K562 (cell line): Measurements from ENCODE around the gene DCUN1D3. TPM values are rescaled to one million over a fixed set of nuclear protein-coding genes. Genes with fewer than 3 reads are reported as not detected.

Source experiments
- ATF7 ChIP-seq: fragments of 450-650 bp; IDR thresholded peaks from 2 replicates; pipeline ENCODE4 v1.7.1; 2014; ENCODE audit warnings: mild to moderate bottlenecking, moderate library complexity
- CXXC5 ChIP-seq: fragments of 250-450 bp; sonication (Bioruptor Pico); IDR thresholded peaks from 2 replicates; pipeline ENCODE4 v1.8.0; 2022; ENCODE audit warnings: inconsistent platforms, mild to moderate bottlenecking, moderate library complexity
- OTX1 ChIP-seq: fragments of 450-650 bp; formaldehyde crosslinking; IDR thresholded peaks from 2 replicates; pipeline ENCODE4 v1.4.0; 2022; ENCODE audit warnings: mild to moderate bottlenecking
- RBM39 ChIP-seq: fragments of 200-400 bp; formaldehyde crosslinking; optimal IDR thresholded peaks from 2 replicates; pipeline ENCODE3; 2018; ENCODE audit warnings: low read depth, low read length
- SAFB ChIP-seq: fragments of 200-400 bp; formaldehyde crosslinking; IDR thresholded peaks from 2 replicates; pipeline ENCODE4 v1.6.1; 2017; ENCODE audit warnings: low read depth, low read length, borderline replicate concordance
- SUPT5H ChIP-seq: fragments of 450-650 bp; IDR thresholded peaks from 2 replicates; pipeline ENCODE4 v1.6.1; 2016
- ZBTB1 ChIP-seq: sonication (generic); formaldehyde crosslinking; IDR thresholded peaks from 2 replicates; pipeline ENCODE4 v1.8.1; 2023; ENCODE audit warnings: missing genetic modification reagents, low read depth, mild to moderate bottlenecking, borderline replicate concordance
- ZFP36 ChIP-seq: fragments of 150-350 bp; IDR thresholded peaks from 2 replicates; pipeline ENCODE4 v1.6.1; 2018; ENCODE audit warnings: low read length, low read depth; ENCODE audit not compliant: partially characterized antibody
- ZSCAN29 ChIP-seq: fragments of 450-650 bp; IDR thresholded peaks from 2 replicates; pipeline ENCODE4 v1.6.1; 2017
- polyA plus RNA-seq, 8 experiments: library from polyadenylated mRNA; depleted of rRNA in 4 of 8; stranded (reverse) in 5 of 8; unstranded in 3 of 8; fragments of >200 nt; fragmentation: Nextera tagmentation in 2 of 8; fragmentation: Illumina TruSeq in 1 of 8; extraction: Ambion mirVana in 2 of 8; extraction: Trizol in 1 of 8; gene quantifications; 2 replicates each; pipeline versions ENCODE4 v1.2.1 to v1.2.3, GENCODE V29; 2011 to 2014; ENCODE audit warnings: inconsistent platforms in 1 of 8, missing spikeins in 1 of 8
- total RNA-seq, 7 experiments: library from RNA; depleted of rRNA in 6 of 7; stranded (reverse); fragments of >200 nt in 6 of 7; fragmentation: Illumina TruSeq in 2 of 7; extraction: Trizol in 2 of 7; gene quantifications; 2 replicates each; pipeline versions ENCODE4 v1.2.1 to v1.2.3, GENCODE V29; 2011 to 2021; ENCODE audit warnings: low replicate concordance in 1 of 7
- TF ChIP-seq, protein P1 (sequence below), 2 experiments: fragments of 450-650 bp; IDR thresholded peaks; 2 replicates each; pipeline ENCODE4 v1.6.1; 2018; ENCODE audit warnings: mild to moderate bottlenecking in 2 of 2, low read depth in 1 of 2; ENCODE audit not compliant: partially characterized antibody in 2 of 2
- TF ChIP-seq, protein P2 (sequence below), 3 experiments: fragments of 200-800 bp in 1 of 3; sonication (Bioruptor generic) in 1 of 3; sonication (generic) in 1 of 3; formaldehyde crosslinking in 1 of 3; IDR thresholded peaks; 2 replicates each; pipeline versions ENCODE4 v1.6.1 to v1.8.0; 2016 to 2022; ENCODE audit warnings: mild to moderate bottlenecking in 2 of 3, missing compliant biosample characterization in 2 of 3, missing genetic modification characterization in 2 of 3, missing genetic modification reagents in 1 of 3
- TF ChIP-seq, protein P3 (sequence below), 2 experiments: fragments of 450-650 bp; conservative IDR thresholded peaks; 2 replicates each; pipeline ENCODE4 v1.6.1; 2017; ENCODE audit warnings: mild to moderate bottlenecking in 2 of 2, moderate library complexity in 2 of 2
- TF ChIP-seq, protein P4 (sequence below): sonication (generic); formaldehyde crosslinking; IDR thresholded peaks from 2 replicates; pipeline ENCODE4 v1.8.1; 2023; ENCODE audit warnings: missing genetic modification reagents, mild to moderate bottlenecking, borderline replicate concordance

DCUN1D3 gene
- total and polyA plus RNA-seq, 9 of the 15 experiments (the other 6 are each of a cell fraction or from before 2014, with no cell fraction given), result 1.0 to 4.7 (median 2.2) TPM

DNA sequence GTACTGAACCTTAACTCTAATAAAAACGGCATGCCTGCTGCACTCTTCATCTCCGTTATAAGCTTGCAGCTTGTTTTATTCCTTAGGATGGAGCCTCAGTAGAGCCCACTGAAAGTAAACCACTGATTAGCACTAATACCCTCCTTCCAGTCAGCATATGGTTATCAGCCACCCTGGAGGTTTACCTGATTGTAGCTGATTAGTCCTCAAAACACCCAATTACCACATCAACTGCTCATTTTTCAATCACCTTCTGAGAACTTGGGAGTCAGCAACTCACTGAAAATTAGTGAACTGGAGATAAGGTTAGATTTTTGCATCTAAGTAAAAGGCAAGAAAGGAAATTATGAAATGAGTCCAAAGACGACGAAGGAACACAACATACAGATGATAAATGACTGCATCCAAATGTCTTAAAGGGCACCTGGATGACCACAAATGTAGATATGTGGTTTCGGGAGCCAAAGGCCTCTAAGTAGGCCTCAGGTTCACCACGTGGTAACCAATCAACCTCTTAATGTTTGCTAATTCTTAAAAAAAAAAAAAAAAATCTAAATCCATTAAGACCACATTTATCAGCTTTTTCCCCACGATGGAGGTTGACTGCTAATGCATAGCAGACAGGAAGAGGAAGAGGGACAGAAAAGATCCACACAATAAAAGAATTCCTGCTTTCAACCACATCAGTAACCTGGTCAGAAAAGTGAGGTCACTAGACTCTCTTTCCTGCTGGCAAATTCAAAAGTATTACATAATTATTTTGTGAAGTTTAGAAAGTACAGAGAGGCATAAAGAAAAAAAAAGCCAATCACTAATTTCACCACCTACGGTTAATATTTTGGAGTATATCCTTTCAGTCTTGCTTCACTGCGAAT, 28.0 kb downstream of the DCUN1D3 start (continued):
- TF ChIP-seq ZFP36, result no peak
- TF ChIP-seq, protein P1, sequence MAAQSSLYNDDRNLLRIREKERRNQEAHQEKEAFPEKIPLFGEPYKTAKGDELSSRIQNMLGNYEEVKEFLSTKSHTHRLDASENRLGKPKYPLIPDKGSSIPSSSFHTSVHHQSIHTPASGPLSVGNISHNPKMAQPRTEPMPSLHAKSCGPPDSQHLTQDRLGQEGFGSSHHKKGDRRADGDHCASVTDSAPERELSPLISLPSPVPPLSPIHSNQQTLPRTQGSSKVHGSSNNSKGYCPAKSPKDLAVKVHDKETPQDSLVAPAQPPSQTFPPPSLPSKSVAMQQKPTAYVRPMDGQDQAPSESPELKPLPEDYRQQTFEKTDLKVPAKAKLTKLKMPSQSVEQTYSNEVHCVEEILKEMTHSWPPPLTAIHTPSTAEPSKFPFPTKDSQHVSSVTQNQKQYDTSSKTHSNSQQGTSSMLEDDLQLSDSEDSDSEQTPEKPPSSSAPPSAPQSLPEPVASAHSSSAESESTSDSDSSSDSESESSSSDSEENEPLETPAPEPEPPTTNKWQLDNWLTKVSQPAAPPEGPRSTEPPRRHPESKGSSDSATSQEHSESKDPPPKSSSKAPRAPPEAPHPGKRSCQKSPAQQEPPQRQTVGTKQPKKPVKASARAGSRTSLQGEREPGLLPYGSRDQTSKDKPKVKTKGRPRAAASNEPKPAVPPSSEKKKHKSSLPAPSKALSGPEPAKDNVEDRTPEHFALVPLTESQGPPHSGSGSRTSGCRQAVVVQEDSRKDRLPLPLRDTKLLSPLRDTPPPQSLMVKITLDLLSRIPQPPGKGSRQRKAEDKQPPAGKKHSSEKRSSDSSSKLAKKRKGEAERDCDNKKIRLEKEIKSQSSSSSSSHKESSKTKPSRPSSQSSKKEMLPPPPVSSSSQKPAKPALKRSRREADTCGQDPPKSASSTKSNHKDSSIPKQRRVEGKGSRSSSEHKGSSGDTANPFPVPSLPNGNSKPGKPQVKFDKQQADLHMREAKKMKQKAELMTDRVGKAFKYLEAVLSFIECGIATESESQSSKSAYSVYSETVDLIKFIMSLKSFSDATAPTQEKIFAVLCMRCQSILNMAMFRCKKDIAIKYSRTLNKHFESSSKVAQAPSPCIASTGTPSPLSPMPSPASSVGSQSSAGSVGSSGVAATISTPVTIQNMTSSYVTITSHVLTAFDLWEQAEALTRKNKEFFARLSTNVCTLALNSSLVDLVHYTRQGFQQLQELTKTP (IDR thresholded peaks at IDR 0.05; ENCODE audit: low read depth in 1 of 2, partially characterized antibody in 2 of 2), result no peak
- 0 out of 2 replicates have a peak, but pooled peaks have one; percentile 14 for TF ChIP-seq CXXC5 (CRISPR knock-in tag)
- TF ChIP-seq SAFB, result no peak
- no peak for TF ChIP-seq RBM39
- no peak for TF ChIP-seq OTX1 (CRISPR knock-in tag)
- no peak for TF ChIP-seq ZSCAN29
- TF ChIP-seq, protein P2, sequence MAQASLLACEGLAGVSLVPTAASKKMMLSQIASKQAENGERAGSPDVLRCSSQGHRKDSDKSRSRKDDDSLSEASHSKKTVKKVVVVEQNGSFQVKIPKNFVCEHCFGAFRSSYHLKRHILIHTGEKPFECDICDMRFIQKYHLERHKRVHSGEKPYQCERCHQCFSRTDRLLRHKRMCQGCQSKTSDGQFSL (CRISPR knock-in tag; IDR thresholded peaks at IDR 0.05), result no peak
- TF ChIP-seq, protein P2 (tag; IDR thresholded peaks at IDR 0.05), result no peak
- no peak for TF ChIP-seq SUPT5H
- TF ChIP-seq ZBTB1, result no peak
- TF ChIP-seq, protein P3, sequence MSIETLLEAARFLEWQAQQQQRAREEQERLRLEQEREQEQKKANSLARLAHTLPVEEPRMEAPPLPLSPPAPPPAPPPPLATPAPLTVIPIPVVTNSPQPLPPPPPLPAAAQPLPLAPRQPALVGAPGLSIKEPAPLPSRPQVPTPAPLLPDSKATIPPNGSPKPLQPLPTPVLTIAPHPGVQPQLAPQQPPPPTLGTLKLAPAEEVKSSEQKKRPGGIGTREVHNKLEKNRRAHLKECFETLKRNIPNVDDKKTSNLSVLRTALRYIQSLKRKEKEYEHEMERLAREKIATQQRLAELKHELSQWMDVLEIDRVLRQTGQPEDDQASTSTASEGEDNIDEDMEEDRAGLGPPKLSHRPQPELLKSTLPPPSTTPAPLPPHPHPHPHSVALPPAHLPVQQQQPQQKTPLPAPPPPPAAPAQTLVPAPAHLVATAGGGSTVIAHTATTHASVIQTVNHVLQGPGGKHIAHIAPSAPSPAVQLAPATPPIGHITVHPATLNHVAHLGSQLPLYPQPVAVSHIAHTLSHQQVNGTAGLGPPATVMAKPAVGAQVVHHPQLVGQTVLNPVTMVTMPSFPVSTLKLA (conservative IDR thresholded peaks at IDR 0.05), result no peak
- no peak for TF ChIP-seq ATF7
- TF ChIP-seq, protein P4, sequence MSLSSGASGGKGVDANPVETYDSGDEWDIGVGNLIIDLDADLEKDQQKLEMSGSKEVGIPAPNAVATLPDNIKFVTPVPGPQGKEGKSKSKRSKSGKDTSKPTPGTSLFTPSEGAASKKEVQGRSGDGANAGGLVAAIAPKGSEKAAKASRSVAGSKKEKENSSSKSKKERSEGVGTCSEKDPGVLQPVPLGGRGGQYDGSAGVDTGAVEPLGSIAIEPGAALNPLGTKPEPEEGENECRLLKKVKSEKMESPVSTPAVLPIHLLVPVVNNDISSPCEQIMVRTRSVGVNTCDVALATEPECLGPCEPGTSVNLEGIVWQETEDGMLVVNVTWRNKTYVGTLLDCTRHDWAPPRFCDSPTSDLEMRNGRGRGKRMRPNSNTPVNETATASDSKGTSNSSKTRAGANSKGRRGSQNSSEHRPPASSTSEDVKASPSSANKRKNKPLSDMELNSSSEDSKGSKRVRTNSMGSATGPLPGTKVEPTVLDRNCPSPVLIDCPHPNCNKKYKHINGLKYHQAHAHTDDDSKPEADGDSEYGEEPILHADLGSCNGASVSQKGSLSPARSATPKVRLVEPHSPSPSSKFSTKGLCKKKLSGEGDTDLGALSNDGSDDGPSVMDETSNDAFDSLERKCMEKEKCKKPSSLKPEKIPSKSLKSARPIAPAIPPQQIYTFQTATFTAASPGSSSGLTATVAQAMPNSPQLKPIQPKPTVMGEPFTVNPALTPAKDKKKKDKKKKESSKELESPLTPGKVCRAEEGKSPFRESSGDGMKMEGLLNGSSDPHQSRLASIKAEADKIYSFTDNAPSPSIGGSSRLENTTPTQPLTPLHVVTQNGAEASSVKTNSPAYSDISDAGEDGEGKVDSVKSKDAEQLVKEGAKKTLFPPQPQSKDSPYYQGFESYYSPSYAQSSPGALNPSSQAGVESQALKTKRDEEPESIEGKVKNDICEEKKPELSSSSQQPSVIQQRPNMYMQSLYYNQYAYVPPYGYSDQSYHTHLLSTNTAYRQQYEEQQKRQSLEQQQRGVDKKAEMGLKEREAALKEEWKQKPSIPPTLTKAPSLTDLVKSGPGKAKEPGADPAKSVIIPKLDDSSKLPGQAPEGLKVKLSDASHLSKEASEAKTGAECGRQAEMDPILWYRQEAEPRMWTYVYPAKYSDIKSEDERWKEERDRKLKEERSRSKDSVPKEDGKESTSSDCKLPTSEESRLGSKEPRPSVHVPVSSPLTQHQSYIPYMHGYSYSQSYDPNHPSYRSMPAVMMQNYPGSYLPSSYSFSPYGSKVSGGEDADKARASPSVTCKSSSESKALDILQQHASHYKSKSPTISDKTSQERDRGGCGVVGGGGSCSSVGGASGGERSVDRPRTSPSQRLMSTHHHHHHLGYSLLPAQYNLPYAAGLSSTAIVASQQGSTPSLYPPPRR (CRISPR knock-in tag), result no peak
